Naive thymus-derived CD8-positive, alpha-beta T cell (primary cell): ENCODE measurements around the gene FADS6. TPM values are rescaled to one million over a fixed set of nuclear protein-coding genes. Genes with fewer than 3 reads are reported as not detected.

Experiments
- ATAC-seq, 2 donors: fragments of 150-1000 bp; cut with Tn5 transposase in 1 of 2; sonication (Bioruptor Pico), chemical (Tn5 transposase) in 1 of 2; 1 replicate in 1 of 2; 2 replicates in 1 of 2; pipeline ENCODE4 v1.10.0; 2021; ENCODE audit warnings: mild to moderate bottlenecking in 2 of 2, moderate library complexity in 2 of 2
- POLR2A ChIA-PET: fragments of 350-600 bp; sonication (Branson Sonifier 250); formaldehyde crosslinking; loops from one replicate; lab custom pipeline; 2021; ENCODE audit warnings: antibody characterized with exemption; lab: Charles Lee
- DNase-seq, 10 donors: peaks; one replicate each; pipeline versions ENCODE4 v3.0.0 to v3.0.0-alpha.2; 2020 to 2022
- H3K27ac Mint-ChIP-seq, 10 donors: one replicate each; pipeline ENCODE4 v1.8.0; 2020 to 2022; ENCODE audit warnings: mild to moderate bottlenecking in 10 of 10, mixed read lengths in 10 of 10, moderate library complexity in 4 of 10, inconsistent platforms in 1 of 10
- H3K27me3 Mint-ChIP-seq, 5 donors: one replicate each; pipeline ENCODE4 v1.8.0; 2021 to 2022; ENCODE audit warnings: mixed read lengths in 5 of 5
- H3K36me3 Mint-ChIP-seq, 3 donors: one replicate each; pipeline ENCODE4 v1.8.0; 2020 to 2022; ENCODE audit warnings: mixed read lengths in 3 of 3, mild to moderate bottlenecking in 2 of 3, inconsistent platforms in 1 of 3
- H3K4me1 Mint-ChIP-seq, 4 donors: one replicate each; pipeline ENCODE4 v1.8.0; 2021 to 2022; ENCODE audit warnings: mixed read lengths in 4 of 4
- H3K4me3 Mint-ChIP-seq, 10 donors: one replicate each; pipeline ENCODE4 v1.8.0; 2020 to 2022; ENCODE audit warnings: mild to moderate bottlenecking in 10 of 10, mixed read lengths in 10 of 10, moderate library complexity in 6 of 10, inconsistent platforms in 1 of 10
- H3K9me3 Mint-ChIP-seq, 9 donors: one replicate each; pipeline ENCODE4 v1.8.0; 2020 to 2022; ENCODE audit warnings: mixed read lengths in 9 of 9, mild to moderate bottlenecking in 3 of 9, inconsistent platforms in 1 of 9, moderate library complexity in 1 of 9
- polyA plus RNA-seq, 3 donors: library from polyadenylated mRNA; unstranded; fragments of 300-500 nt; fragmentation: Illumina TruSeq; gene quantifications; one replicate each; pipeline ENCODE4 v1.2.3, GENCODE V29; 2021
- total RNA-seq, 8 experiments: library from RNA in 2 of 8; stranded (reverse) in 2 of 8; gene quantifications; one replicate each; pipeline ENCODE4 v1.2.3 and lab custom pipeline; 2021 to 2026

FADS6 gene
- total and polyA plus RNA-seq, 5 experiments from 2014 or later: not detected

DNA sequence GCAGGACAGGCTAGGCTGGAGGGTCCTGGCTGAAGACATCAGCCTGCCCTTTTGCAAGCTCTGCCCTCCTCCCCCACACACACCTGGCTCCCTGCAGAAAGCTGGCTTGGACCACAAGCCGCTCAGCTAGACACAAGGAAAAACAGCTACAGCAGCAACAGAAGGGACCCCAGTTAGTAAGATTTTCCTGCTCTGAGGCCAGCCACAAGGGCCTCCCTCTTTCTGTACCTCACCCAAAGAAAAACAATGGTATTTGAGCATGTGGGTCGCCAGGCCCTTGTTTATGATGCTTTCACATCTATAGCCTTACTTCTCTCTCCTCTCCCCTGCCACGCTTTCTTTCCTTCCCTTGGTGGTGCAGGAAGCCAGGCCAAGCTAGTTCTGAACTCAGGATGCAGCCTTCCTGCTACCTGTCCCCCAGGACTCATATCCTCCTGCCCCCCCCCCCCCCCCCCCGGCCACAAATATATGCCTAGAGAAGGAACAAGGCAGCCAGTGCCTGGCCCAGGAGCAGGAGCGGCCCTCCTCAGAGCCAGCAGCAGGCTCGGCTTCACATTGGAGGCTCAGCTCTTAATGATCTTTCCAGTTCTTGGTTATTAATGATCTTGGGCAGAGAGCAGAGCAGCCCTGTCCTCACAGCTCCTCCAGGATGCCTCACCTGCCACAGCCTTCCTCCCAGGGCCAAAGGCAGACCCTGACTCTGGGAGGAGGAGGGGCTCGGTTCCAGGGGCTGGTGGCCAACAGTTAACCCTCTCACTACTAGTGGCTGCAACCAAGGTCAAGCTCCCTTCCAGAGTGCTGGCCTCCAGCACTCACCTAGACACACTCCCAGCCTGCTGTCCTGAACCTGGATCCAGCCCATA is 53.2 kb downstream of the FADS6 start:
- peaks cover 5 to 21% (median 9%) of the 10 kb centered on the region in 5 donors for H3K27me3 Mint-ChIP-seq
- peaks cover 12 to 24% (median 18%) of the 10 kb centered on the region in 4 donors for H3K4me1 Mint-ChIP-seq
- ATAC-seq (no peak), DNase-seq (no peak)
- H3K4me3 Mint-ChIP-seq: peak overlapping the region in 2 of 10 donors; percentile 14 to 54
- no peaks in the 10 kb centered on the region for H3K9me3 Mint-ChIP-seq
- H3K27ac Mint-ChIP-seq: peak overlapping the region in 2 of 10 donors; percentile 27 to 33
- POLR2A ChIA-PET: no interaction called here
- H3K36me3 Mint-ChIP-seq: peaks cover 0 to 45% (median 23%) of the 10 kb centered on the region in 3 donors

DNA sequence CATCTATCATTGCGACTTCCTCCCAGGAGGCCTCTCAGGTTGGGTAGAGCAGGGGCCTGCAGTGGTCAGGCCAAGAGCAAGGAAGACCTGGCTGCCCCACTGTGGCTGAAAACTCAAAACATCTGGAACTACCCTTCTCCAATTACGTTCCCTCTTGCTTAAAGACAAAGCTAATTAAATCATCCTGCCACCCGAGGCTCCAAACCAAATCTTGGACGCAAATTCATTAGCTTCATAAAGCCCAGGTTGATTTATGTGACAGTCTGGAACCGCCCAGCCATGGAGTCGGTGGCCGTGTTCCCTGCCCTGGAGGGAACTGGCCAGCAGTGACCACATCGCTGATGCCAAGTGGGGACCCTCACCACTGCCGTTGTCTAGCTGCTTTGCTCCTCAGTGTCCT is 55.2 kb downstream of the FADS6 start:
- no peak for ATAC-seq
- Mint-ChIP-seq H3K9me3 (no peaks in the 10 kb centered on the region), H3K27ac (no peak overlapping the region), H3K4me3 (no peak overlapping the region), H3K36me3 (peaks cover 0 to 41% (median 20%) of the 10 kb centered on the region in 3 donors), H3K4me1 (peaks cover 12 to 31% (median 18%) of the 10 kb centered on the region in 4 donors), H3K27me3 (peaks cover 0 to 10% (median 5%) of the 10 kb centered on the region in 5 donors)
- POLR2A ChIA-PET: no interaction called here
- DNase-seq: no peak

DNA sequence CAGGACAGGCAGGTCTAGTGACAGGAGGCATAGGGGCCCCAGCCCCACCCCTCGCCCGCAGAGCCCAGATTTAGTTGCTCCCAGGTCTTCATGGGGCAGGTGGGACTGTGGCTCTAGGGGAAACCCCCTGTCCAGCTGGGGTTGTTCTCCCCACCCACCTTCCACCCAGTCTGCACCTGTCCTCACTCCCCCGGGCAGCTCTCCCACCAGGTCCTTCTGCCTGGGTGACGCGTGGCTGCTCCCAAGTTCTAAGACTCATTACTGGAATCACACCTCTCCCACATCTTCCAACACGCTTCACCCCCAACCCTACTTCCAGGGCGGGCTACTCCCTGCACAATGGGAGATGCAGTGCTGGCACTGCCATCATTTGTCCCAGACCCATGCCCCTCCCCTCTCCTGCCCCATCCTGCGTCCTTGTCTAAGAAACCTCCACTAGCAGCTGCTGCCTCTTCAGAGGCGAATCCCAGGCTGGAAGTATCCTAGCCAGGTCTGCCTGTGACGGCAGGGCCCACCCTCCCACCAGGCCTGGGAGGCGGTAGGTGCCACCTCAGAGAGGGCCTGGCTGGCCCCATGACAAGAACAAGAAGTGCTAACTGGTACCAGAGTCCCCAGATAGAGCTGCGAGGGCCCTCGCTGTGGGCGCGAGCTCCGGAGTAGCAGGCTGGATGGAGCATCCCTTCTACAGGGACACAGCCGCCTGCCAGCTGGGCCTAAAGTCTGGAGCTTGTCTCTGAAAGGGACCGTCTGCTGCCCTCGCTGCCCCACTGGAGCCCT is 56.6 kb downstream of the FADS6 start:
- H3K4me3 Mint-ChIP-seq: no peak overlapping the region
- H3K27ac Mint-ChIP-seq: no peak overlapping the region
- H3K27me3 Mint-ChIP-seq: peaks cover 0 to 6% (median 4%) of the 10 kb centered on the region in 5 donors
- DNase-seq (no peak), ATAC-seq (no peak)
- H3K9me3 Mint-ChIP-seq: no peaks in the 10 kb centered on the region
- POLR2A ChIA-PET: no interaction called here
- peaks cover 12 to 27% (median 16%) of the 10 kb centered on the region in 4 donors for H3K4me1 Mint-ChIP-seq
- peaks cover 0 to 42% (median 20%) of the 10 kb centered on the region in 3 donors for H3K36me3 Mint-ChIP-seq

DNA sequence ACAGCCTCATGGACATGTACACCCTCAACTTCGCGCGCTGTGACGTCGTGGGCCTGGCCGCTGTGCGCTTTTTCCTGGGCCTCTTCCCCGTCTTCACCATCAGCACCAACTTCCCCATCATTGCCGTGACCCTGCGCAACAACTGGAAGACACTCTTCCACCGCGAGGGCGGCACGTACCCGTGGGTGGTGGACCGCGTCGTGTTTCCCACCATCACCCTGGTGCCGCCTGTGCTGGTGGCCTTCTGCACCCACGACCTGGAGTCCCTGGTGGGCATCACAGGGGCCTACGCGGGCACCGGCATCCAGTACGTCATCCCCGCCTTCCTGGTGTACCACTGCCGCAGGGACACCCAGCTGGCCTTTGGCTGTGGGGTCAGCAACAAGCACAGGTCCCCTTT is 57.2 kb downstream of the FADS6 start:
- no peak for DNase-seq
- ATAC-seq: no peak
- Mint-ChIP-seq H3K27me3 (peaks cover 0 to 5% (median 2%) of the 10 kb centered on the region in 5 donors), H3K27ac (no peak overlapping the region), H3K4me1 (peaks cover 8 to 21% (median 12%) of the 10 kb centered on the region in 4 donors), H3K9me3 (no peaks in the 10 kb centered on the region), H3K4me3 (no peak overlapping the region), H3K36me3 (peaks cover 0 to 39% (median 20%) of the 10 kb centered on the region in 3 donors)
- POLR2A ChIA-PET: no interaction called here

DNA sequence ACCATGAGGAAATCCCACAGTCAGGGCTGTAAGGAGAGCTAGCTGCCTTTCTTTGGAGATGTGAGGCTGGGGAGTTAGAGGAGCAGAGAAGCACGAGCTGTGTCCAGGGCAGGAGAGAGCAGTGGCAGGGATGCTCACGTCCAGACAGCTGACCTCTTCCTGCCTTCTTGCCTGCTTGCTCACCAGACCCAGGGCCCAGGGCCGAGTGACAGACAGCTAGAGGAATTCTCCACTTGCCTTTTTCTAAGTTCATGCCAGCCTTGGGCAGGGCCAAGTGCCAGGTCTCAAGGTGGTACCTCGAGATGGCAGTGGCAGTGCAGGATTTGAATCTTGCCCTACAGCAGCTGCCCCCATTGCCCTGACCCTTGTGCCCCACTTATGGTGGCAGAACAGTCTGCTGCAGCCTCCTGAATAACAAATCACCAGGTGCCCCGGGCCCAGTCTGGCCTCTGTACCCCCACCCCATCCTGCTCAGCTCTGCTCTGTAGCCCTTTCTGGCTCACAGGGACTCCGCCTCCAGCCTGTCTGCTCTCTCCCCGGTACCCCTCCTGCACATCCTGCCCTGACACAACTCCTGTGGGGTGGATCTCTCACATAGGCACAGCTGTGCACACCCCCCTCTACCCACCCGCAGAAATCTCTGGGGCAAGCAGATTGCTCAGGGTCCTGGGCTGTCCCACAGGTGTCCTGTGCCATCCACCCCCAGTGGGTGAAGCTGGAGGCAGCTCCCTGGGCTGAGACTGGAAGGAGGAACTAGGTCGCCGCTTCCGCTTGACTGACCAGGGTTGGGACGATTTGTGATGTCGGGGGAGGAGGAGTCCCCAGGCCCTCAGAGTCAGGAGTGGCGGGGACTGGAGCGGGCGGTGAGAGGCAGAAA is 59.7 kb downstream of the FADS6 start:
- POLR2A ChIA-PET: no interaction called here
- Mint-ChIP-seq H3K9me3 (no peaks in the 10 kb centered on the region), H3K4me3 (no peak overlapping the region), H3K36me3 (peaks cover 0 to 41% (median 30%) of the 10 kb centered on the region in 3 donors), H3K27me3 (no peaks in the 10 kb centered on the region), H3K4me1 (peaks cover 0 to 8% (median 0%) of the 10 kb centered on the region in 4 donors), H3K27ac (no peak overlapping the region)
- no peak for ATAC-seq
- peak in 1 of 10 donors; percentile 10 for DNase-seq

DNA sequence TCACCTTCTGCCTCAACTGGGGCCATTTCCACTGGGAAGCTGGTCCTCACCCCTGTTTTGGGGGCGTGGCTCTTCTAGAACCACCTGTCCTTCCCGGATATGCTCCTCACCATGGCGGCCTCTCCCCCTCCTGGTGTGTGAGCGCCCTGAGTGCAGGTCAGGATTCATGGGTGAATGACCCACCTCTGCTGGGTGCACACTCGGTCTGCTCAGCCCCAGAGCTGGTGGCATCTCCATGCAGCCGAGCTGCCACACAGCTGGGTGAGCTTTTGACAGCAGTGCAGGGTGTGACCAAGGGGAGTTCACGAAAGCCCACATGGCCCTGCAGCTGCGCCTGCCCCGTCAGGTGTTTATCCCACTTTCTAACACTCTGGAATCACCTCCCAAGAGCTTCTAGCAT is 61.0 kb downstream of the FADS6 start:
- no peaks in the 10 kb centered on the region for H3K27me3 Mint-ChIP-seq
- no peak for ATAC-seq
- no peak overlapping the region for H3K4me3 Mint-ChIP-seq
- peak overlapping the region in 1 of 10 donors; percentile 44 for H3K27ac Mint-ChIP-seq
- H3K9me3 Mint-ChIP-seq: no peaks in the 10 kb centered on the region
- POLR2A ChIA-PET: no interaction called here
- DNase-seq: no peak
- peaks cover 0 to 30% (median 26%) of the 10 kb centered on the region in 3 donors for H3K36me3 Mint-ChIP-seq
- peaks cover 0 to 8% (median 0%) of the 10 kb centered on the region in 4 donors for H3K4me1 Mint-ChIP-seq

DNA sequence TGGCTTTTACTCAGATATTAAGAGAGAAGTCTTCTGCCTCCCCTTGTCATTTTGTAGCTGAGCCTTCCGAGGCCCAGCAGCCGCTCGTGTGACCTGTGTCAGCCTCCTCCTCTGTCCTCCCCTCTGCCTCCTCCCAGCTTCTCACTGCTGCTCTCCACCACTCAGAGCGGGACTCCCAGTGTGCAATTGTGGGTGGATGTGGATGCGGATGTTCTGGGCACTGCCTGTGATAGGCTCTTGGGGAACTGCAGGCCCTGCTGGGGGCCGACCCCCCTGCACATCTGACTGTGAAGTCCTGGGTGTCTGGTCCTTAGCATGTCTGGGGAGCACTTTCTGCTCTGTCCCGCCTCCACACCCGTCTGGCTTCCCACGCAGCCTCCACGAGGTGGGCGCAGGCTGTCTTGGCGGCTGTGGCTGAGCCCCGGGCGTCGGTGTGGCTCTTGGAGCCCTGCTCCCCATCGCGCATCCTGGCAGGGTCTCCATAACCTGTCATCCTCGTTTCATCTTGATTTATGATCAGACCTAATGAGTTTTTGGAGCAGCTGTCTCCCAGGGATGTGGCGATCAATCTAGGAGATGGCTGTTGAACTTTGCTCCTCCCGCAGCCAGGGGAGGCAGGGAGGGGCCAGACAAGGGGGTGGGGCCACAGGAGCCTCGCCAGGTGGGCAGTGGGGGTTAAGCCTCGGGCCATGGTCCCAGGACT is 61.8 kb downstream of the FADS6 start:
- peaks cover 0 to 28% (median 20%) of the 10 kb centered on the region in 3 donors for H3K36me3 Mint-ChIP-seq
- POLR2A ChIA-PET: no interaction called here
- H3K27ac Mint-ChIP-seq: no peak overlapping the region
- no peaks in the 10 kb centered on the region for H3K27me3 Mint-ChIP-seq
- no peak overlapping the region for H3K4me3 Mint-ChIP-seq
- no peak for DNase-seq
- H3K4me1 Mint-ChIP-seq: peaks cover 0 to 8% (median 0%) of the 10 kb centered on the region in 4 donors
- H3K9me3 Mint-ChIP-seq: no peaks in the 10 kb centered on the region
- ATAC-seq: no peak

DNA sequence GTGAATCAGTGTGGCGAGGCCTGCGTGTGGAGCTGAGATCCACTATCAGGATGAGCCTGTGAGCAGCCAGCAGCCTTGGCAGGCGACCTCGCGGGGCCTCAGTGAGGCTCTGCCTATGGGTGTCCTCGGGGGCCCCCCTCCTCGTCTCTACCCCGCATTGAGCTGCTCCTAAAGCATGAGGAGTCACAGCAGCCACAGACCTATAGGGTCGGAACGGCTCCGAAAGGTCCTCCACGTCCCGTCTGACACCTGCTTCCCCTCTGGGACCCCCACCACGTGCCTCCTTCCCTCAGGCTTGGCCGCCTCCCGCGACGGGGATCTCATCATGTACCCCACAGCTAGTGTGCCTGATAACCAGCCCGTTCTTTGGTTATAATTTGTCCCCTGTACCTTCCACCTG is 62.6 kb downstream of the FADS6 start:
- DNase-seq (no peak), ATAC-seq (no peak)
- Mint-ChIP-seq H3K9me3 (no peaks in the 10 kb centered on the region), H3K4me1 (peaks cover 0 to 6% (median 0%) of the 10 kb centered on the region in 4 donors), H3K4me3 (no peak overlapping the region), H3K27me3 (no peaks in the 10 kb centered on the region), H3K27ac (no peak overlapping the region), H3K36me3 (peaks cover 0 to 21% (median 13%) of the 10 kb centered on the region in 3 donors)
- POLR2A ChIA-PET: no interaction called here

DNA sequence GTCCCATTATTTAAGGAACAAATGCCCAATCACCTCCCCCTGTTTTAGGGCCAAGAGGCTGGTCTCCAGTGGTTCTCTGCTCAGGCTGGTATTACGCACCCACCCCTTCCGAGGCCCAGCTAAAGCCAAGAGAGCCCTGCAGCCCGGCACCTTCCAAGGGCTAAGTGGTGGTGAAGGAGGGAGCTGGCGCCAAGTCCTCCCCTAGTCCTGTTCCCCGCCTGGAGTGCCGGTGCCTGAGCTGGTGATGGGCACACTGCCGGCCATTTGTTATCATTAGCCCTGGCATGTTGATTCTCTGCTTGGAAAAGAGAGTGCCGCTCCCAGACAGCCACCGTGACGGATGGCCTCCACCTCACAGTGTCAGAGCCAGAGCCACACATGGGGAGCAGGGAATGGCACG is 65.6 kb downstream of the FADS6 start:
- ATAC-seq (no peak), DNase-seq (no peak)
- no peak overlapping the region for H3K4me3 Mint-ChIP-seq
- H3K27me3 Mint-ChIP-seq: no peaks in the 10 kb centered on the region
- no peak overlapping the region for H3K27ac Mint-ChIP-seq
- H3K36me3 Mint-ChIP-seq: peaks cover 0 to 29% (median 18%) of the 10 kb centered on the region in 3 donors
- H3K4me1 Mint-ChIP-seq: no peaks in the 10 kb centered on the region
- H3K9me3 Mint-ChIP-seq: no peaks in the 10 kb centered on the region
- POLR2A ChIA-PET: interaction anchor here (0.5 kb wide), 1 partner anchor 44 kb away, joined by 3 read pairs; no protein-coding TSS in a partner anchor
